ENCODE measurements around the gene APOL6.

Gene APOL6

DNA sequence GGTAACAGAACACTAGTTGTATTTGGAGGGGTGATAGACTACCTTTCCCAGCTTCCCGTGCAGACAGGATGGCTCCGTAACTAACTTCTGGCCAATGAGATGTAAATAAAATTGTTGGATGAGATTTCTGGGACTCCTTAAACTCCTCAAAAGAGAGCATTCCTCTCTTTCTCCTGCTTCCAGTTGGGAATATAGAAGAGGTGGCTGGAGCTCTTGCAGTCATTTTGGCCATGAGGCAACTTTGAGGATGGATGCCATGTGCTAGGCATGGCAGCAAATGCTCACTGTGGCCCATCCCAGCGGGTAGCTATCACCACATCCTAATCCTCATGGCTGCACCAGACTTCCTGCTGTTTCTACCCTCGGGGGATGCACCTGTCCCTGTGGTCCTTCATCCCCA, 38.5 kb upstream of the APOL6 start:
- Histone ChIP-seq H3K36me3 (ENCODE audit: control insufficient read depth, insufficient read depth, low read length) (no peaks in the 10 kb centered on the region), H3K4me1 (ENCODE audit: control insufficient read depth, insufficient read depth, low read length) (no peaks in the 10 kb centered on the region), H3K4me3 (ENCODE audit: low read length) (no peak overlapping the region), H3K9me3 (ENCODE audit: control insufficient read depth, low read length) (no peaks in the 10 kb centered on the region), H3K9ac (ENCODE audit: low read length) (no peak overlapping the region), H3K27me3 (ENCODE audit: control insufficient read depth, insufficient read depth, low read length) (peaks cover 4% of the 10 kb centered on the region)

DNA sequence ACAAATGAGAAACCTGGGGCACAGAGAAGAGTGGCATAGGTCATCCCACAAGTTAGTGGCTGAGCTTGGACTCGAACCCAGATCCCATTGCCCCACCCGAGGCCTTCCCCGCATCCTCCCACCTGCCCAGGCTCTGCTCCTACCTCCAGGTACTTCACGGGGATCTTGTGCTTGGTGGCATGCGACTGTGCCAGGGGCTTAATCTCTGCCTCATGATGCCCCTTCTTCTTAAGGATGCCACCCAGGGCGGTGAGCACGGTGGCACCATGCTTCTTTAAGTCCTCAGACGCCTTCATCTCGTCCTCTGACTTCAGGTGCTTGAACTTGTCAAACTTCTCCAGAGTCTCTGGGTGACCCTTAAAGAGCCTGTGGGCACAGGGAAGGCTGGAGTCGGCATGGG, 37.5 kb upstream of the APOL6 start:
- Histone ChIP-seq H3K4me1 (ENCODE audit: control insufficient read depth, insufficient read depth, low read length) (no peaks in the 10 kb centered on the region), H3K9me3 (ENCODE audit: control insufficient read depth, low read length) (no peaks in the 10 kb centered on the region), H3K4me3 (ENCODE audit: low read length) (no peak overlapping the region), H3K27me3 (ENCODE audit: control insufficient read depth, insufficient read depth, low read length) (no peaks in the 10 kb centered on the region), H3K36me3 (ENCODE audit: control insufficient read depth, insufficient read depth, low read length) (no peaks in the 10 kb centered on the region), H3K9ac (ENCODE audit: low read length) (no peak overlapping the region)

DNA sequence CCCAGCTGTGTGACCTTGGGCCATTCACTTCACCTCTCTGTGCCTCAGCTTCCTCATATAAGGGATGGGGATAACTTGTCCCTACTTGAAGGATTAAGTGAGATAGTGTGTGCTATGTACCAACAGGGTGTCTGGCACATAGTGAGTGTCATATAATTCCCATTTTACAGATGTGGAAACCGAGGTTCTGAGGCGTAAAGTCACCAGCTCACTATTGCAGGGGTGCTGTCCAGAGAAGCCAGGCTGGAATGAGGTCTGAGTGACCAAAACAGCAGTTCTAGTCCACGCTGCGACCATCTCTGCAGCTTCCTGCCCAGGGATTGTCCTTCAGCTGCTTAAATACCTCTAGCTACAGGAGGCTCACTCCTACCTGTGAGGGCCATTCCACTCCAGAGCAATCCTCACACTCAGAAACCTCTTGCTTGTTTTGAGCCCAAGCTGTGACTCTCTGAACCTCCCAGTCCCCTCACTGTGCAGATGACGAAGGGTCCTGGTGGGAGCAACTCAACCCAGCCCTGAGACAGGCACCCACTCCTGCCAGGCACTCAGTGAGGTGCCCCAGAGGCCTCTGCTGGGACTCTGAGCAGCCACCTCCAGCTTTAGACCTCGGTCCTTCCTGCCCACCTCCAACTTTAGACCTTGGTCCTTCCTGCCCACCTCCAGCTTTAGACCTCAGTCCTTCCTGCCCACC, 36.9 kb upstream of the APOL6 start:
- Histone ChIP-seq H3K9ac (ENCODE audit: low read length) (no peak overlapping the region), H3K9me3 (ENCODE audit: control insufficient read depth, low read length) (no peaks in the 10 kb centered on the region), H3K27me3 (ENCODE audit: control insufficient read depth, insufficient read depth, low read length) (no peaks in the 10 kb centered on the region), H3K36me3 (ENCODE audit: control insufficient read depth, insufficient read depth, low read length) (no peaks in the 10 kb centered on the region), H3K4me1 (ENCODE audit: control insufficient read depth, insufficient read depth, low read length) (no peaks in the 10 kb centered on the region), H3K4me3 (ENCODE audit: low read length) (no peak overlapping the region)

DNA sequence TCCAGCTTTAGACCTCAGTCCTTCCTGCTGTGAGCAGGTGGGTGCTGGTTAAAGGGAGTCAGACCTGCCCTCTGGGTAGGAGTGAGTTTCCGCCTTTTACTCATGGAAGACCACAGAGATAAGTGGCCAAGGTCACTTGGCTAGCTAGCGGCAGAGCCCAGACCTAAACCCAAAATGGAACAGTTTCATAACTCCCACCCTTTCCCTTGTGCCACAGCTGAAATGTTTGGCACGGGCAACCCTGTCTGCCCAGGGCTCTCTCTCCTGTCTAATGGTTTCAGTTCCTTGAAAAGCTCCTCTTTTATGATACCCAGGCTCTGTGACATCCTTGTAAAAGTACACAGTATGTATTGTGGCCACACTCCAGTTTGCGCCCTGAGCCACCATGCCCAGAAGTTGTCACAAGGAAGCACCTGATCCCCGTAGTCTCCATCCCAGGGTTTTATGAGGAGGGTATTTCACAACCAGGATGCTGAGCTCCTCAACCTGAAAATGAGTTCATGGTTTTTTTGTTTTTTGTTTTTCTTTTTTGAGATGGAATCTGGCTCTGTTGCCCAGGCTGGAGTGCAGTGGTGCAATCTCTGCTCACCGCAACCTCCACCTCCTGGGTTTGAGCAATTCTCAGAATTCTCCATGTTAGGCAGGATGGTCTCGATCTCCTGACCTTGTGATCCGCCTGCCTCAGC, 36.2 kb upstream of the APOL6 start:
- Histone ChIP-seq H3K4me3 (ENCODE audit: low read length) (no peak overlapping the region), H3K36me3 (ENCODE audit: control insufficient read depth, insufficient read depth, low read length) (no peaks in the 10 kb centered on the region), H3K27me3 (ENCODE audit: control insufficient read depth, insufficient read depth, low read length) (no peaks in the 10 kb centered on the region), H3K9ac (ENCODE audit: low read length) (no peak overlapping the region), H3K4me1 (ENCODE audit: control insufficient read depth, insufficient read depth, low read length) (no peaks in the 10 kb centered on the region), H3K9me3 (ENCODE audit: control insufficient read depth, low read length) (no peaks in the 10 kb centered on the region)

DNA sequence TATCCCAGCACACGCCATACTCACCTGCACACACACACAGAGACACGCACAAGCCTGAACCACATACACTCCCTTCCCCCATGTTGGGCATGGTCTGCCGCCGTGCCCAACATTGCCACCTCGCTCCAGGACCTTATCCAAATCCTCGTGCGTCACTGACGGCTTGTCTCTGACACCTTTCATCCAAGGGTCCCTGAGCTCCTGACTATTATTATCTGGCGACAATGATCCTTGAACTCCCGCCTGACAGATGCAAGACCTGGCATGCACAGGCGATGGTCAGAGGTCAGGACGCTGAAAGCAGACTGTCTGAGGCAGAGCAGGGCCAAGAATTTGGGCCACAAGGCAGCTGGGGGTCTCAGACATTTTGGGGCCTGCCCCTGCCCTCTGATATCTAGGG, 35.3 kb upstream of the APOL6 start:
- no peak overlapping the region for H3K4me3 ChIP-seq (ENCODE audit: low read length)
- no peaks in the 10 kb centered on the region for H3K27me3 ChIP-seq (ENCODE audit: control insufficient read depth, insufficient read depth, low read length)
- H3K36me3 ChIP-seq (ENCODE audit: control insufficient read depth, insufficient read depth, low read length): no peaks in the 10 kb centered on the region
- H3K9ac ChIP-seq (ENCODE audit: low read length): no peak overlapping the region
- H3K4me1 ChIP-seq (ENCODE audit: control insufficient read depth, insufficient read depth, low read length): no peaks in the 10 kb centered on the region
- H3K9me3 ChIP-seq (ENCODE audit: control insufficient read depth, low read length): no peaks in the 10 kb centered on the region

DNA sequence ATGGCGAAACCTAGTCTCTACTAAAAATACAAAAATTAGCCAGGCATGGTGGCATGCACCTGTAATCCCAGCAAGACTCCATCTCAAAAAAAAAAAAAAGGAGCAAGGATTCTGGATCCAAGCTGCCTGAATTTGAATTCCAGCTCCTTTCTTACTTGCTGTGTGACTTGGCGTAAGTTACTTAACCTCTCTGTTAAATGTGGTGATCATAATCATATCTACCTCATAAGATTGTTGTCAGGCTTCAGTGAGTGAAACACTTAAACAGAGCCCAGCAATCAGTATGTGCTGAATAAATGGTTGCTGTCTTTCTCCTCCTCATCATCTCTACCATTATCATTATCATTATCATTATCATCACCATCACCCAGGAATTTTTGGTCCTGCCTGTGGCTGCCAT, 33.8 kb upstream of the APOL6 start:
- H3K4me3 ChIP-seq (ENCODE audit: low read length): no peak overlapping the region
- no peak overlapping the region for H3K9ac ChIP-seq (ENCODE audit: low read length)
- no peaks in the 10 kb centered on the region for H3K27me3 ChIP-seq (ENCODE audit: control insufficient read depth, insufficient read depth, low read length)
- no peaks in the 10 kb centered on the region for H3K4me1 ChIP-seq (ENCODE audit: control insufficient read depth, insufficient read depth, low read length)
- no peaks in the 10 kb centered on the region for H3K9me3 ChIP-seq (ENCODE audit: control insufficient read depth, low read length)
- H3K36me3 ChIP-seq (ENCODE audit: control insufficient read depth, insufficient read depth, low read length): no peaks in the 10 kb centered on the region

DNA sequence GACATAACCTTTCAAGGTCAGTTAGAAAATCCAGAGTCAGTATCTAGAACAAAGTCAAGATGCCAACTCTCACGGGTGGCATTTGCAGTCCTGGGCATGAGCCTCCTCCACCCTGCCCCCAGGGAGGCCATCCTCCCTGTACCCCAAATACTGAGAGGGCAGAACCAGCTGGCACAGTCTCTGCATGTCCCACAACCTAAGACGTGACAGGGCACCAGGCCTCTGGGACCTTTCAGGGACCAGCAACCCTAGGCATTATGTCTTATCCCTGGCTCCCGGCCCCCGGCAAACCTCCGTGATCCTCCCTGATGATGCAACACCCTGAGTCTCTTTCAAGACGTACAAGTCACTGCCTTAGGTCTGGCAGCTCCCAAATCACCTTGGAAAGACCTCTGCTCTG, 33.1 kb upstream of the APOL6 start:
- Histone ChIP-seq H3K9ac (ENCODE audit: low read length) (no peak overlapping the region), H3K36me3 (ENCODE audit: control insufficient read depth, insufficient read depth, low read length) (no peaks in the 10 kb centered on the region), H3K4me3 (ENCODE audit: low read length) (no peak overlapping the region), H3K4me1 (ENCODE audit: control insufficient read depth, insufficient read depth, low read length) (no peaks in the 10 kb centered on the region), H3K9me3 (ENCODE audit: control insufficient read depth, low read length) (no peaks in the 10 kb centered on the region), H3K27me3 (ENCODE audit: control insufficient read depth, insufficient read depth, low read length) (no peaks in the 10 kb centered on the region)

DNA sequence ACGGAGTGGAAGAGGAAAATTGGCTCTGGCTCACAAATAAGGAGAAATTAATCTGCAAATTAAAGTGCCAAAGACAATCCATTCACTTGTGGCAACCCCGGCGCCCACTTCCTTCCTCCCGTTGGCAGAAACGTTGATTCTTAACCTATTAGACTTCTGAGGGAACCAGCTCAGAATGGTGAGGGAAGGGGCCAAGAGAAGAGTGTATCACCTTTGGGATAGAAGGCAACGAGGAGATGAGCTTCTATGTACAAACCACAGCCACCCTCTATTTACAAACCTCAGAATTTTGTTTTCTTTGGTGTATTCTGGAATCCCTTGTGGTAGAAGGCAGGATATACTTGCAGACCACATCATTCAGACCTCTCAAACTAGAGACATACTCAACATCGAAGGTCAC, 32.2 kb upstream of the APOL6 start:
- no peaks in the 10 kb centered on the region for H3K4me1 ChIP-seq (ENCODE audit: control insufficient read depth, insufficient read depth, low read length)
- no peaks in the 10 kb centered on the region for H3K27me3 ChIP-seq (ENCODE audit: control insufficient read depth, insufficient read depth, low read length)
- no peaks in the 10 kb centered on the region for H3K9me3 ChIP-seq (ENCODE audit: control insufficient read depth, low read length)
- H3K36me3 ChIP-seq (ENCODE audit: control insufficient read depth, insufficient read depth, low read length): no peaks in the 10 kb centered on the region
- no peak overlapping the region for H3K9ac ChIP-seq (ENCODE audit: low read length)
- no peak overlapping the region for H3K4me3 ChIP-seq (ENCODE audit: low read length)

DNA sequence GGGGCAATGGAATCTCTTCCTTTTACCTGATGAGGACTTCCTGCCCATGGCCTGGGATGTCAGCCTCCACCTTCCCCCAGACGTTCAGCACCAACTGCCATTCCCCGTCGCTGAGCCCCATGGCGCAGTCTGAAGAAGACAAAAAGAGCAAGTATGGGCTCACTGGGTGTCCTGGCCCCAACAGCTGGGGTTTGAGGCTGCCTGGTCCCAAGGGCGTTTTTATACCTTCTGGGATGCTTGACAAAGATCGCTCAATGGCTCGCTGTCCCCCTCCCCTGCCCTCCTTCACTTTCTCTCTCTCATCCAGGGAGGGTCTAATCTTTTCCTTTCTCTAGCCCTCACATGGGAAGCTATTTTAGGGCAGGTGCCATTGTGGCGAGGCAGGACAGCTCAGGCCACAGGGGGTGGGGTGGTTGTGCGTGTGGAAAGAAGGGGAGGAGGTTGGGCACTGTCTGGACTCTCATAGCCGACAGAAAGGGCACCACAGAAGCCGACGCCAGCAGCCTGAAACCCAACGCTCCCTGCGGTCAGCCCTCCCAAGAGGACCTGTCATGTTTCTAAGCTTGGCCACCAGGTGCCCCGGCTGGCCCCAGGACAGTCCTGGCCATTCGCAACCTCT, 31.0 kb upstream of the APOL6 start, which contains the start of gene MB:
Gene MB, minus strand, starts transcription at position 193 of the 619 bp plus-strand sequence. Its CDS starts 72 bp downstream, at position 121.
- Histone ChIP-seq H3K36me3 (ENCODE audit: control insufficient read depth, insufficient read depth, low read length) (no peaks in the 10 kb centered on the region), H3K9me3 (ENCODE audit: control insufficient read depth, low read length) (no peaks in the 10 kb centered on the region), H3K9ac (ENCODE audit: low read length) (no peak within 1 kb of the TSS), H3K4me1 (ENCODE audit: control insufficient read depth, insufficient read depth, low read length) (peaks cover 2% of the 10 kb centered on the region), H3K4me3 (ENCODE audit: low read length) (no peak within 1 kb of the TSS), H3K27me3 (ENCODE audit: control insufficient read depth, insufficient read depth, low read length) (no peaks in the 10 kb centered on the region)

DNA sequence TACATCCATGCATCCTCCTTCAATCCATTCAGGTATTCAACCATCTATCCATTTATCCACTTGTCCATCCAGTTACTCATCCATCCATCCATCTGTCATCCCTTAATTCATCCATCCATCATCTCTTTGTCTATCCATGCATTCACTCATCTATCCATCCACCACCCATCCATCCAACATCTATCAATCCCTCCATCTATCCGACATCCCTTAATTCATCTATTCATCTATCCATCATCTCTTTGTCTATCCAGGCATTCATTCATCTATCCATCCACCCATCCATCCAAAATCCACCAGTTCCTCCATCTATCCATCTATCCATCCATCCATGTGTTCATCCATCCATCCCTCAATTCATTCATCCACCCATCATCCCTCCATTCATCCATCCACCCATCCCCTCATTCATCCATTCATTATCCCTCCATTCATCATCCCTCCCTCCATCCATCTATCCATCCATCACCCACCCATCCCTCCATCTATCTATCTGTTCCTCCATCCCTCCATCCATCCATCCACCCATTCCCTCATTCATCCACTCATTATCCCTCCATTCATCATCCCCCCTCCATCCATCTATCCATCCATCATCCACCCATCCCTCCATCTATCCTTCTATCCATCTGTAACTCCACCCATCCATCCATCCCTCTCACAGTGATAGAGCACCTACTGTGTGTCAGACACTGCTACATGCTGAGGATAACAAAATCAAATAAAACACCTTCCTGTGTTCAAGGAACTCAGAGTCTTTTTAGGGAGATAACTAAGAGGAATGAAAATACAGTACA, 29.6 kb upstream of the APOL6 start:
- Histone ChIP-seq H3K4me3 (ENCODE audit: low read length) (no peak overlapping the region), H3K27me3 (ENCODE audit: control insufficient read depth, insufficient read depth, low read length) (no peaks in the 10 kb centered on the region), H3K9me3 (ENCODE audit: control insufficient read depth, low read length) (no peaks in the 10 kb centered on the region), H3K36me3 (ENCODE audit: control insufficient read depth, insufficient read depth, low read length) (no peaks in the 10 kb centered on the region), H3K9ac (ENCODE audit: low read length) (no peak overlapping the region), H3K4me1 (ENCODE audit: control insufficient read depth, insufficient read depth, low read length) (peaks cover 13% of the 10 kb centered on the region)

DNA sequence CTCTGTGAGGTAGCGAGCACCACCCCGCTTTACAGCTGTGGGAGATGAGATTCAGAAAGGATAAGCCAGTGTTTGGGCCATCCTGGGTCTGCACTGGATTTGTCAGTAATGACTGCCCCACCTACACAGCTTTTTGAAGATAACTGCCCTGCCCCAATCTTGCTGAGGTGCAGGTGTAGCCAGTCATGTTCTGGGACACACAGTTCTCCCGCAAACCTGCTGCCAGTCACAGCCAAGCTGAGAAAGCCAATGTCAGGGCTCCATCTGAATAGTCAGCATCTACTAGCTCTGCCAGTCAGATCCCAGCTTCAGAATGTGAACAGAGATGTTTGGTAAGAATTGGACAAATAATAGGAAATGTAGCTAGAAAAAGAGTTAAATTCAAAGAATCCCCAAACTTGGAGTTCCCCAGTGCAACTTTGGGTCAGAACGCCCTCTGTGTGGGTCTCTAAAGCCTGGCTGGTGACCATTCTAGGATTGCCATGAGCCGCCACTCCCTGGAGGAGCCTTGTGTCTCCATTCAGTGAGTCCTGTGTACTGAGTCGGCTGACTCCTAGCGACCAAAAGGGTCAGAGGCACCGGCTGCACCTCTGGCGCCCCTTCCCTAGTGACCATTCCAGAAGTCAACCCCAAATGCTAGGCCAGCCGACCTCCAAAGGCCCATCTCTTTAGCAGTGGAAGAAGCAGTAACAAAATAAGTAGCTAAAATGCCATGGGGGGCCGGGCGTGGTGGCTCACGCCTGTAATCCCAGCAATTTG, 28.7 kb upstream of the APOL6 start:
- no peak overlapping the region for H3K9ac ChIP-seq (ENCODE audit: low read length)
- peaks cover 13% of the 10 kb centered on the region for H3K4me1 ChIP-seq (ENCODE audit: control insufficient read depth, insufficient read depth, low read length)
- no peaks in the 10 kb centered on the region for H3K9me3 ChIP-seq (ENCODE audit: control insufficient read depth, low read length)
- H3K4me3 ChIP-seq (ENCODE audit: low read length): no peak overlapping the region
- no peaks in the 10 kb centered on the region for H3K27me3 ChIP-seq (ENCODE audit: control insufficient read depth, insufficient read depth, low read length)
- no peaks in the 10 kb centered on the region for H3K36me3 ChIP-seq (ENCODE audit: control insufficient read depth, insufficient read depth, low read length)
